GM21528 (cell line): ENCODE data around the gene PIP5KL1.
A peak's percentile ranks its signal among the peaks of the same experiment; 100 is the strongest.

Experiments used
- ATAC-seq: cut with Tn5 transposase; IDR thresholded peaks from one replicate; pipeline ENCODE4 v1.9.1; 2021; ENCODE audit warnings: mild to moderate bottlenecking, moderate library complexity; ENCODE audit not compliant: unreplicated experiment, low FRiP score

The PIP5KL1 gene

GRCh38 chr9:127950513-127951289 is 20.1 kb upstream of the PIP5KL1 start:
- ATAC-seq = no peak

- ATAC-seq = no peak
Observed at GRCh38 chr9:127949827-127950512, 19.4 kb upstream of the PIP5KL1 start.

DNA sequence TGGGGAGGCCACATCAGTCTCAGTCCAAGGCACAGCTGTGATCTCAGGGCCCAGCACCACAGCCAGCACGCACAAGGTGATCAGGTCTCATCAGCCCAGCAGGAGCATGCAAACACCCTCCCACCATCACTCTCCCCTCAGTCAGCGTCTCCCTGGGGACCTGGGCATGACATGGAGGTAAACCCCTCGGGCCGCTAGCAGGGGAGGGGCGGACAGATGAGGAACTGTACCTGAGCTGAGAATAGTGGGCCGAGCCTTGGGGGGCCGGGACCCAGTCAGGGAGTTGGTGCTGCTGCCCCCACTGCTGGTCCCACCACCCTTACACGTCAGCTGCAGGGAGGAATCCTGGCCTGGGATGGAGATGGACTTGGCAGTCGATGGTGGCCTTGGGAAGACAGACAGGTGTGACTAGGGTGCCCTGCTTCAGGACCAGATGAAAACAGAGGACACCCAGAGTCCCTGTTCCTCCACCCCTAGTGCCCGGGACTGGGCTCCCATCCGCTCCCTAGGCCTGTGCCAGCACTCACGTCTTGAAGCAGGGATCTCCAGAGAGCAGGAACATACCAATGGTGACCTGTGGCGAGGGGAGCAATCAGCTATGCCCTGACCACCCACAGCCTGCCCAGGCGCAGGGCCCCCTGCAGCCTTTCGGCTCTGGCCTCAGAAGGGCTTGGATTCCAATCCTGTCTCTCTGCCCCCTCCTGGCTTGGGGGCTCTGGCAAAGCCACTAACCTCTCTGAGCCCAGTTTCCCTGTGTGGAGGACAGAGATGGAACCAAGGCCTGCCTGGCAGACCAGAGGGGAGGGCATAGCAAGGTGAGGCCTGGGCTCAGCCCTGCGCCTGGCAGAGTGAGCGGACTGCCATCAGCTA is 17.5 kb upstream of the PIP5KL1 start:
- ATAC-seq = no peak

- no peak for ATAC-seq
Observed at GRCh38 chr9:127946728-127947127, 16.2 kb upstream of the PIP5KL1 start.

- no peak for ATAC-seq
Observed at GRCh38 chr9:127945942-127946341, 15.4 kb upstream of the PIP5KL1 start.

DNA sequence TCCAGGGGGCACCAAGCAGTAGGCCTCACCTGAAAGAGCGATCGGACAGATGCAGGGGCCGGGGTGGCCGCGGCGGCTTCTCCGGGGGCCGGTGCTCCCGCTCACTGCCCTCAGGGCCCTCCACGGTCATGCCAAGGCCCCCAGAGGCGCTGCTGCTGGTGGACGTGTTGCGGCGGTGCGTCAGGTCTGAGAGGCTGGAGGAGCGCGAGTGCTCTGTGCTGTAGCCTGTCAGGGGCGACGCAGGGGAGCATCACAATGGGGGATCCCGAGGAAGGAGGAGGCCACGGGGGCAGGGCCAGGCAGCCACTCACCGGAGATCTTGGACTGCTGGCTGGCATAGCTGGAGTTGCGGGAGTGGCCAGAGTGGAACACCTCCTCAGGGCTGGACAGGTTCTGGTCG is 14.8 kb upstream of the PIP5KL1 start:
- ATAC-seq = no peak

DNA sequence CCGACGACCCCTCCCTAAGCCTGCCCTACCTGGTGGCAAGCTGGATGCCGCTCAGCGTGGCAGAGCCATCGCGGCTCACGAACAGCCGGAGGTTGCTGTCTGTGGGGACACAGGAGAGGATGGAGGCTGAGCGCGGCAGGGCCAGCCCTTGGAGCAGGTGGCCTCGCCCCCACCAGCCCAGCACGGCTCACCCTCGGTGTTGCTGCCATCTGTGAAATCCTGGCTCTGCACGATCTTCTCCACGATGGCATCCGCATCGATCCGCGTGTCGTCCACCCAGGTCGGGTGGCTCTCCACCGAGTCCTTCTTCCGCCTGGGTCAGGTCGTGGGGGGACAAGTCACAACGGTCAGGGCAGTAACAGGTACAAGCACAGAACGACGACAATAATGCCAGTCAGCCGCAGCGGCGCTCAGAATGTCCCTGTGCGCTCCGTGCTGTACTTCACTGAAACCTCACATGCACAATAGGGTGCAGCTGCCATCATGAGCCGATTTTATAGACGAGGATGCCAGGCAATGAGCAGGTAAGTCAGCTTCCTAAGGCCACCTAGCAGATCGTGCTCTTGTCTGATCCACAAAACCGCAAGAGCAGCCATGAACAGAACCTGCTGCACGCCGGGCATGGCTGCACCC is 14.1 kb upstream of the PIP5KL1 start:
- ATAC-seq = no peak

DNA sequence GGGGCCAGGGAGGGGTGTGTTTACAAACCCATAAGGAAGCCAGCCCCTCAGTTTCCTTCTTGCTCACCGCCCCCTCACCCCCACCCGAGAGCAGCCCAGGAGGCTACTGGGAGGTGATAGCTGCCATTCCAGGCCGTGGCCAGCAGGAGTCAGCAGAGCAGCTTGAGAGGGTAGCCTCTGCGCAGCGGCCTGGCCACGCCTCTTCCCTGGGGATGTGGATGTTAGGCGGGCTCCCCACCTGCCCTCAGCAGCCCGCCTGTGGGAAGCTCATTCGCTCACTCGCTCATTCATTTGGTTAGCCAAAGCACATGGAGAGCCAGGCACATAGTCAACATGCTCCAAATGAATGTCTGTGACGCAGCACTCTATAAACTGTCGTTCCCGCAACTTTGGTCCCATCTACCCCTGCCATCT is 13.2 kb upstream of the PIP5KL1 start:
- ATAC-seq = no peak

- no peak for ATAC-seq
Observed at GRCh38 chr9:127943011-127943662, 12.6 kb upstream of the PIP5KL1 start.

GRCh38 chr9:127942216-127943010 is 11.8 kb upstream of the PIP5KL1 start:
- no peak for ATAC-seq

DNA sequence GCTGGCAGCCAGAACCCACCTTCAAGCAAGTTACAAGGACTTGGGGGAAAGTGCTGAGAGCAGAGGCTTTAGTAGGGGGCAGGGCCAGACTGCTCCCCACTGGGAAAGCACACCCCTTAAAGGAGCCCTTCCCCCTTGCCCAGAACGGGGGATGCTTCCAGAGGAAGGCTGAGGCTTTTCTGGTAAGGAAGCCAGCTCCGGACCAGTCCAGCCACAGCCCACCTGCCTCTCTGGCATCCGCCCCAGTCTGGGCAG is 11.3 kb upstream of the PIP5KL1 start:
- ATAC-seq = no peak

- ATAC-seq = no peak
Observed at GRCh38 chr9:127941062-127941960, 10.7 kb upstream of the PIP5KL1 start.

- ATAC-seq = no peak
Observed at GRCh38 chr9:127940593-127940992, 10.0 kb upstream of the PIP5KL1 start.

GRCh38 chr9:127938298-127938690 is 7.7 kb upstream of the PIP5KL1 start:
- no peak for ATAC-seq

DNA sequence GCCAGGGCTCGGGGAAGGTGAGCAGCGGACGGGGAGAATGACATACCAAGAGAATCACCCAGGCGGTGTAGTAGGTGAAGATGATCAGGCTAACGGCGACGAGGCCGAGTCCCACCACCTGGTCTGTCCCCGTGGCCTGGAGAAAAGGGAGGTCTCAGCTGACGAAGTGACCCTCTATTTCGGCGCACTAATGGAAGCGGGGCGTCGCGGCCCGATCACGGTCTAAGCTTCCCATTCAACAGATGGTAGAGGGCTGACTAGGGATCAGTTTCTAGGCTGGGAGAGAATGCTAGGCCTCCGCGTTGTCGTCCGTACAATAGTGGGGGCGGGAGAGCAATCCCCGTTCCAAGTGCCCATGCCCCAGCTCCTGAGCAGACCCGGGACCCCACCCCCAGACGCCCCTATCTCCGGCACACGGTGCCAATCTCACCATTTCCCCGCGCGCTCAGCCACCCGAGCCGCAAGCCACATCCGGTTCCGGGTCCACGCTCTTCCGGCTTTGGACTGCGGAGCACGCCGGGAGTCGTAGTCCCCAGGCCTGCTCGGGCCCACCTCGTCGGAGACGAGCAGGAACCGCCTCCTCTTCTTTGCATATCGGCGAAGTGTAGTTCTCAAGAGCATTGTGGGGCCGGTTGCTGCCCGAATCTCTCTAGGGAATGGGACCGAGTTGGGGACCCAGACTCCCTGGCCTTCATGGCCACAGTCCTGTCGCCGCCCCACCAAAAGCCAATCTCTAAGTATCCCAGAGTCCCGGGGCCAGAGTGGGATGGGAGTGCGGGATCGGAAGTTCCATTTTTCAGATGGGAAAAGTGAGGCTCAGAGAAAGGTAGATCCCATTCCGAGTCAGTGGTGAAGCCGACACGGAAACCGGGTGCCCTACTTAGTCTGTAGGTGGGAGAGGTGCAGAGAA is 7.1 kb upstream of the PIP5KL1 start, which contains the start of gene DPM2:
Gene DPM2, minus strand, starts transcription at position 467 of the 910 bp plus-strand sequence. Its CDS starts 34 bp downstream, at position 433.
- peak; percentile 78 for ATAC-seq

GRCh38 chr9:127937056-127937387 is 6.4 kb upstream of the PIP5KL1 start:
- ATAC-seq = no peak

DNA sequence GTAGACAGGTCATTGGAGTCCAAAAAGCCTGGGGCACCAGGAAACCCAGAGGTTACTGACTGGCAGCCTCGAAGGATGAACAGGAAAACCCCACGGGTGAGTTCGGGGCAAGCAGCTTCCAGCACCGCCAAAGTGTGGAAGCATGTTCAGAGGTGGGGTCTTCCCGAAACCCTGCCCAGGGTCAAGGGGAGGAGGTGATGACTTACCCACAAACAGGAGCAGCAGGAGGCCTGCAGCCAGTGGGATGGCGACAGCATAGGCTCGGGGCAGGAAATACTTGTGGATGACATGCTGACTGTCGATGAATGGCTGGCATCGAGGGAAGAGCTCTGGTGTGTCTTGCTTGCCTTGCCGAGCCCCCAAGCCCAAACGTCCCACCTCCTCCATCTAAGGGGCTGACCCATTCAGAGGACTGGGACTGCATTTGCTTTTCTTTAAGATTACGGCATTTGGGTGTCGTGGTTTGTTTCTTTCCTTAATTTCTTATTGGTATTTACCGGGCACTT is 5.8 kb upstream of the PIP5KL1 start:
- no peak for ATAC-seq
